SU-DHL-6 (cell line): ENCODE data around the gene TENT5C.

ENCODE experiments used
- CTCF ChIP-seq: fragments of 200-600 bp; sonication (generic); IDR thresholded peaks from one replicate; pipeline ENCODE4 v1.5.1; 2017; ENCODE audit warnings: antibody characterized with exemption, mild to moderate bottlenecking, low read length, moderate library complexity; ENCODE audit not compliant: insufficient read depth, poor library complexity, severe bottlenecking
- EZH2phosphoT487 ChIP-seq: fragments of 200-600 bp; sonication (generic), shearing (Covaris generic); conservative IDR thresholded peaks from 2 replicates; pipeline ENCODE4 v1.6.1; 2018; ENCODE audit warnings: mild to moderate bottlenecking, antibody characterized with exemption, low read length, moderate library complexity, mixed read lengths

- TF ChIP-seq CTCF (no peak), EZH2phosphoT487 (no peak)
Observed at GRCh38 chr1:117633423-117633822, 27.6 kb downstream of the TENT5C start.
